Progenitor cell of endocrine pancreas (in vitro differentiated cells): ENCODE measurements around the gene LMNB1. TPM values are rescaled to one million over a fixed set of nuclear protein-coding genes. Genes with fewer than 3 reads are reported as not detected.

Experiments used
- DNase-seq: peaks from one replicate; pipeline ENCODE4 v3.0.0; 2021; ENCODE audit warnings: low spot score; ENCODE audit not compliant: unreplicated experiment
- H3K27ac Mint-ChIP-seq: 2 replicates; pipeline ENCODE4 v1.8.0; 2021; ENCODE audit warnings: mild to moderate bottlenecking, moderate library complexity, mixed read lengths
- H3K27me3 Mint-ChIP-seq: 2 replicates; pipeline ENCODE4 v1.8.0; 2021; ENCODE audit warnings: mixed read lengths
- H3K36me3 Mint-ChIP-seq: 2 replicates; pipeline ENCODE4 v1.8.0; 2022; ENCODE audit warnings: mixed read lengths; ENCODE audit not compliant: insufficient read depth
- H3K4me1 Mint-ChIP-seq: 2 replicates; pipeline ENCODE4 v1.8.0; 2021; ENCODE audit warnings: low read depth, mixed read lengths
- H3K4me3 Mint-ChIP-seq: 2 replicates; pipeline ENCODE4 v1.8.0; 2021; ENCODE audit warnings: low read depth, mild to moderate bottlenecking, moderate library complexity, mixed read lengths
- H3K9me3 Mint-ChIP-seq: 2 replicates; pipeline ENCODE4 v1.8.0; 2021; ENCODE audit warnings: low read depth, mixed read lengths
- total RNA-seq: library from RNA; stranded (reverse); gene quantifications from 2 replicates; pipeline ENCODE4 v1.2.1, GENCODE V29; 2021
- TF ChIP-seq, protein P1 (sequence below): fragments of 200-600 bp; sonication (generic); IDR thresholded peaks from one replicate; pipeline ENCODE4 v1.5.0; 2021; ENCODE audit warnings: antibody characterized with exemption, mild to moderate bottlenecking; ENCODE audit not compliant: unreplicated experiment

The LMNB1 gene
- total RNA-seq, 1 donor from 2014 or later, result 152 TPM

DNA sequence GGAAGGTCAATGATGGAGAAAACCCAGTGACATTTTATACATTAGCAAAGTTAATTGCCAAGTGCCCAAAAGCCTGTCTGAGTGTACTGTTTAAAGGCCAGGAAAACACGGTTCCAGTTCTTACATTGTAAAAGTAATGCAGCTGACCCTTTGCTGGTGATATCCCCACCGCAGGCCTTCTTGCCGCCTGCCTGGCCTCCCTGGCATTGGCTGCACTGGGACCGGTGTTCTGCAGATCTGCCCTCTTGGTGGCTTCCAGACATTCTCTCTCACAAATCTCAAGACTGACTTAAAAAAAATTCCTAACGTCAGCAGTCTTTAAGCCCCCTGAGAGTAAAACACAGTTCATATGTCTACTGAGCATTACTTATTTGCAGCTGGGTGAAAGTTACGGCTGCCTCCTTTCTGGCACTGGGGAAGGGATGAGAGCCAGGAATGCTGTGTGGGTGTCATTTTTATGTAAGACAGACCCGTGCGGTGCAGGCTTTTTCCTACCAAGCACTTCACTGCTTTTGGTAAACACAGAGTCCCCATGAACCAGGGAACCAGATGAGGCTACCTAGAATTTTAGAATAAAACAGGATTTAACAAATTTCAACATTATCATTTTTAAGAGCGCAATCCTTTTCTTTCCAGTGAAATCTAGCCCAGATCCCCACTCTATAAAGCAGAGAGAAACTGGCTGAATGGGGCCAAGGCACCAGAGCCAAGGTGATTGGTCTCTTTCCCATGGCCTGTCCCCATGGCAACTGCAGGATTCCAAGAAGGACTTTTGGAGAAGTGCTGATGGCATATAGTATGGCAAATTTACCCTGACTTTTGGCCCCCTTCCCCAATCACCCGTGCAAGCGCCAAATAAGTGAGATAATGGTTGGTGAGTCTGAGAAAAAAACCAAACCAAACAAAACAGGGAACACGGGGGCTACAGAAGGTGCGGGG, 80.8 kb downstream of the LMNB1 start:
- H3K36me3 Mint-ChIP-seq, result peaks cover 21% of the 10 kb centered on the region
- no peak overlapping the region for H3K27ac Mint-ChIP-seq
- no peaks in the 10 kb centered on the region for H3K4me1 Mint-ChIP-seq
- H3K27me3 Mint-ChIP-seq, result no peaks in the 10 kb centered on the region
- no peak overlapping the region for H3K4me3 Mint-ChIP-seq
- TF ChIP-seq, protein P1, sequence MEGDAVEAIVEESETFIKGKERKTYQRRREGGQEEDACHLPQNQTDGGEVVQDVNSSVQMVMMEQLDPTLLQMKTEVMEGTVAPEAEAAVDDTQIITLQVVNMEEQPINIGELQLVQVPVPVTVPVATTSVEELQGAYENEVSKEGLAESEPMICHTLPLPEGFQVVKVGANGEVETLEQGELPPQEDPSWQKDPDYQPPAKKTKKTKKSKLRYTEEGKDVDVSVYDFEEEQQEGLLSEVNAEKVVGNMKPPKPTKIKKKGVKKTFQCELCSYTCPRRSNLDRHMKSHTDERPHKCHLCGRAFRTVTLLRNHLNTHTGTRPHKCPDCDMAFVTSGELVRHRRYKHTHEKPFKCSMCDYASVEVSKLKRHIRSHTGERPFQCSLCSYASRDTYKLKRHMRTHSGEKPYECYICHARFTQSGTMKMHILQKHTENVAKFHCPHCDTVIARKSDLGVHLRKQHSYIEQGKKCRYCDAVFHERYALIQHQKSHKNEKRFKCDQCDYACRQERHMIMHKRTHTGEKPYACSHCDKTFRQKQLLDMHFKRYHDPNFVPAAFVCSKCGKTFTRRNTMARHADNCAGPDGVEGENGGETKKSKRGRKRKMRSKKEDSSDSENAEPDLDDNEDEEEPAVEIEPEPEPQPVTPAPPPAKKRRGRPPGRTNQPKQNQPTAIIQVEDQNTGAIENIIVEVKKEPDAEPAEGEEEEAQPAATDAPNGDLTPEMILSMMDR, result no peak
- no peak for DNase-seq
- no peaks in the 10 kb centered on the region for H3K9me3 Mint-ChIP-seq

DNA sequence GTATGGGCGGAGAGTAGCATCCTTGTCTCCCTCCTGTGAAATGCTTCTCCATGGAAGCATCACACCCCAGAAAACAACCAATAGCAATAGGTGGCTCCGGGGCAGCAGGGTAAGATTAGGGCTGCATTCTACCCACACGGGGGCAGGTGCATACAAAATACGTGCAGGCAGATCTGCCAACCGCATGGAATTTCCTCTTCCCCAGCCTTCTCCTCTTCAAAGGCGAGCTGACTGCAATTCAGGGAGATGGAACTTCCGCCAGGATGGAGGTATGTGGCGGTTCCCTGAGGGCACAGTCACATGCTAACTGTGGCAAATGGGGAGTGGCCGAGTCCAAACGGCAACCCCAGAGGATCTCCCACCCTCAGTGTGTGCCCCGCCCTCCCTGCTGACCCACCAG, 81.5 kb downstream of the LMNB1 start:
- H3K4me3 Mint-ChIP-seq, result no peak overlapping the region
- peaks cover 17% of the 10 kb centered on the region for H3K36me3 Mint-ChIP-seq
- no peaks in the 10 kb centered on the region for H3K9me3 Mint-ChIP-seq
- H3K27me3 Mint-ChIP-seq, result no peaks in the 10 kb centered on the region
- DNase-seq, result no peak
- TF ChIP-seq, protein P1, result no peak
- H3K27ac Mint-ChIP-seq, result no peak overlapping the region
- H3K4me1 Mint-ChIP-seq, result no peaks in the 10 kb centered on the region

DNA sequence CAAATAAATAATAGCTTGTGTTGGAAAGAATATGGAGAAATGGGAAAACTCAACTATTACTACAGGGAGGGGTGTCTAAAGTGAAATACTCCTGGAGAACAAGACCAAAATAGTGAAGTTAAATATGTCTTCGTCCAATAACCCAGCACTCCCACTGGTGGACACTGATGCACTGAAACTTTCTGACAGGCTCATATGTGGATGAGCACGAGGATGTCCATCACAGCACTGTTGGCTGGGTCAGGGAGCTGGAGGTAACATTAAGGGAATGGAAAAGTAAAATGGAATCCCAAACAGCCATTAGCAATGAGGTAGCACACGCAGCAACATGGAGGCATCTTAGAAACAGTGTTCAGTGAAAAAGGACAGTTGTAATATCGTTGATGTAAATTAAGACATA, 86.5 kb downstream of the LMNB1 start:
- Mint-ChIP-seq H3K4me1 (no peaks in the 10 kb centered on the region), H3K27me3 (no peaks in the 10 kb centered on the region), H3K27ac (no peak overlapping the region), H3K9me3 (no peaks in the 10 kb centered on the region), H3K4me3 (no peak overlapping the region), H3K36me3 (peaks cover 3% of the 10 kb centered on the region)
- no peak for DNase-seq
- TF ChIP-seq, protein P1, result no peak

DNA sequence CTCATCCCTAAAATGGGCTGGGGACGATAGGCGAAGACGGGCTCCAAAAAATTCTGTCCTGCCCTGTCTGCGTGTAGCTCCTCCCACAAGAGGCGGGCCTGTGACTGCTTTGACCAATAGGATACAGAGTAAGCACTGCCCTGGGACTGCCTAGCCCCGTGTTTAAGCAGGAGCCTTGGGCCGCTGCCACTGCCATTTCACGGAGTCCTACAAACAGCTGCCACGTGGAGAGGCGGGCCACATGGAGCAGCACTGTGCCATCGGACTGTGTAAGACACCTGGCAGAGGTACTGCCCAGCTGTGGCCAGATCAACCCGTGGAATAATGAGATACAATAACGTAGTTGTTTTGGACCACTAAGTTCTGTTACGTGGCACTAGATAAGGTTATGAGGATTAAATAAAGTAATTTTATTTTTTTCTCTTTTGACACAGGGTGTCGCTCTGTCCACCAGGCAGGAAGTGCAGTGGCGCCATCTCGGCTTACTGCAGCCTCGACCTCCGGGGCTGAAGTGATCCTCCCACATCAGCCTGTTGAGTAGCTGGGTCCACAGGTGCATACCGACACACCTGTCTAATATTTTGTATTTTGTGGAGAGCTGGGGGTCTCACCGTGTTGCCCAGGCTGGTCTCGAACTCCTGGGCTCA, 87.2 kb downstream of the LMNB1 start:
- Mint-ChIP-seq H3K9me3 (no peaks in the 10 kb centered on the region), H3K27me3 (peaks cover under 1% of the 10 kb centered on the region), H3K4me3 (no peak overlapping the region), H3K4me1 (peaks cover 5% of the 10 kb centered on the region), H3K27ac (no peak overlapping the region), H3K36me3 (peaks cover 3% of the 10 kb centered on the region)
- TF ChIP-seq, protein P1, result no peak
- DNase-seq, result no peak

DNA sequence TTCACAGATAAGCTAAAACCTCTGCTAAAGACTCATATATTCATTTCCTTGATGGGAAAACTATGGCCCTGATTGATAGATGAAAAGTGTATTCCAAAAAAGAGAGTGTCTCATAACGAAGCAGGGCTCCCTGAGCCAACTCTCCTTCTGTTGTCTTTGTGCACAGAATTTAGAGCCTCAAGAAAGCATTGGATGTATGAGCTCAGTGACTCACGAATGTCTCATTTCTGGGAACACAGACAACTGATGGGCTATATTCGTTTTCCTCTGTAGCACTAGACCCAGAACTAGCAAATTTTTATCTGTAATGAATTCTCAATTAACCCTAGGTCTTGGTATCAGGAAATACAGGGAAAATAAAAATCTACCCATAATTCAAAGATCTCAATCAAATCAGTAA, 88.4 kb downstream of the LMNB1 start:
- peaks cover 3% of the 10 kb centered on the region for H3K27me3 Mint-ChIP-seq
- TF ChIP-seq, protein P1, result no peak
- no peak overlapping the region for H3K4me3 Mint-ChIP-seq
- no peak for DNase-seq
- no peaks in the 10 kb centered on the region for H3K9me3 Mint-ChIP-seq
- peaks cover 9% of the 10 kb centered on the region for H3K4me1 Mint-ChIP-seq
- H3K27ac Mint-ChIP-seq, result no peak overlapping the region
- peaks cover 1% of the 10 kb centered on the region for H3K36me3 Mint-ChIP-seq
